HL-60 (cell line): ENCODE measurements around the gene SPTBN1.

Experiments
- DNase-seq, 2 experiments: peaks; one replicate each; pipeline ENCODE4 v3.0.0-alpha.2; 2010 to 2020; ENCODE audit warnings: low read depth in 1 of 2, low spot score in 1 of 2
- H3K27ac ChIP-seq: fragments of 250-450 bp; sonication (Bioruptor Pico); replicated peaks from 2 replicates; pipeline ENCODE4 v1.5.1; 2020; ENCODE audit warnings: mild to moderate bottlenecking, moderate library complexity
- H3K27me3 ChIP-seq: fragments of 250-450 bp; sonication (Bioruptor Pico); 2 replicates; pipeline ENCODE4 v1.5.1; 2021; ENCODE audit warnings: mild to moderate bottlenecking, moderate library complexity; ENCODE audit not compliant: insufficient read depth, poor library complexity, severe bottlenecking
- H3K4me3 ChIP-seq: replicated peaks from 2 replicates; pipeline ENCODE4 v1.5.1; 2011; ENCODE audit warnings: mild to moderate bottlenecking, control low read depth, low read length; ENCODE audit not compliant: insufficient read depth
- GABPA ChIP-seq: IDR thresholded peaks from 2 replicates; pipeline ENCODE4 v1.6.1; 2012; ENCODE audit warnings: low read depth
- POLR2AphosphoS5 ChIP-seq: IDR thresholded peaks from 2 replicates; pipeline ENCODE4 v1.6.1; 2012; ENCODE audit warnings: low read depth
- SPI1 ChIP-seq: IDR thresholded peaks from 2 replicates; pipeline ENCODE4 v1.6.1; 2012; ENCODE audit warnings: low read depth, mild to moderate bottlenecking, borderline replicate concordance
- TF ChIP-seq, protein P1 (sequence below): IDR thresholded peaks from one replicate; pipeline ENCODE4 v1.5.1; 2011; ENCODE audit warnings: low read length, control low read depth, inconsistent platforms; ENCODE audit not compliant: insufficient read depth
- TF ChIP-seq, protein P2 (sequence below): IDR thresholded peaks from 2 replicates; pipeline ENCODE4 v1.6.1; 2012; ENCODE audit warnings: low read depth; ENCODE audit not compliant: insufficient replicate concordance

Gene SPTBN1

DNA sequence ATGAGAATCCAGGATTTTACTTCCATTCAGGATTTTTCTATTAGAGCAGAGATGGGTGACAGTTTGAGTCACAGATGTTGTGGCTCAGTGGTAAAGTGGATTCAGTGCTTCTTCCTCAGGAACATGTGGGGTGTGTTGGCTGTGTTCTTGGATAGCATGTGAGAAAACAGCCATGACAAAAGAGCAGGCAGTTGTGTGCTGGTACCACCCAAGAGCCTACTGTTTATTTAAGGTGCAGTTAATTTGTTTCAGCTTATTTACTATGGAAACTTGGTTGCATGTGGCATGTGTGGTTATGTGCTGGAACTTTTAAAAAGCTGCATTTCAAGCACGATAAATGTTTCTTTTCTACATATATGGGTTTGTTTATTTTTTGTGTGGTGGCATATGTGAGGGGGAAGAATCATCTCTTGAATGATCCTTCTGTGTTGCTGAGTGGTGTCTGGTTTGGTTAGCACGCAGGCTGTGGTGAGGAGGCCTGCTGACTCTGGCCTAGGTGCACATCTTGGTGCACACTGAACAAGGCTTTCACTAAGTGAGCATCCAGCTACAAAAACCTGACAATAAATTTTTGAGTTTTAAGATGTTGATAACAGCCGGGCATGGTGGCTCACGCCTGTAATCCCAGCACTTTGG lies 67.3 kb downstream of the SPTBN1 start:
- DNase-seq: no peak
- Histone ChIP-seq H3K27ac (no peak overlapping the region), H3K4me3 (no peak overlapping the region), H3K27me3 (no peaks in the 10 kb centered on the region)
- TF ChIP-seq, protein P1, sequence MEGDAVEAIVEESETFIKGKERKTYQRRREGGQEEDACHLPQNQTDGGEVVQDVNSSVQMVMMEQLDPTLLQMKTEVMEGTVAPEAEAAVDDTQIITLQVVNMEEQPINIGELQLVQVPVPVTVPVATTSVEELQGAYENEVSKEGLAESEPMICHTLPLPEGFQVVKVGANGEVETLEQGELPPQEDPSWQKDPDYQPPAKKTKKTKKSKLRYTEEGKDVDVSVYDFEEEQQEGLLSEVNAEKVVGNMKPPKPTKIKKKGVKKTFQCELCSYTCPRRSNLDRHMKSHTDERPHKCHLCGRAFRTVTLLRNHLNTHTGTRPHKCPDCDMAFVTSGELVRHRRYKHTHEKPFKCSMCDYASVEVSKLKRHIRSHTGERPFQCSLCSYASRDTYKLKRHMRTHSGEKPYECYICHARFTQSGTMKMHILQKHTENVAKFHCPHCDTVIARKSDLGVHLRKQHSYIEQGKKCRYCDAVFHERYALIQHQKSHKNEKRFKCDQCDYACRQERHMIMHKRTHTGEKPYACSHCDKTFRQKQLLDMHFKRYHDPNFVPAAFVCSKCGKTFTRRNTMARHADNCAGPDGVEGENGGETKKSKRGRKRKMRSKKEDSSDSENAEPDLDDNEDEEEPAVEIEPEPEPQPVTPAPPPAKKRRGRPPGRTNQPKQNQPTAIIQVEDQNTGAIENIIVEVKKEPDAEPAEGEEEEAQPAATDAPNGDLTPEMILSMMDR: no peak
- no peak for TF ChIP-seq POLR2AphosphoS5
- no peak for TF ChIP-seq GABPA
- no peak for TF ChIP-seq SPI1
- TF ChIP-seq, protein P2, sequence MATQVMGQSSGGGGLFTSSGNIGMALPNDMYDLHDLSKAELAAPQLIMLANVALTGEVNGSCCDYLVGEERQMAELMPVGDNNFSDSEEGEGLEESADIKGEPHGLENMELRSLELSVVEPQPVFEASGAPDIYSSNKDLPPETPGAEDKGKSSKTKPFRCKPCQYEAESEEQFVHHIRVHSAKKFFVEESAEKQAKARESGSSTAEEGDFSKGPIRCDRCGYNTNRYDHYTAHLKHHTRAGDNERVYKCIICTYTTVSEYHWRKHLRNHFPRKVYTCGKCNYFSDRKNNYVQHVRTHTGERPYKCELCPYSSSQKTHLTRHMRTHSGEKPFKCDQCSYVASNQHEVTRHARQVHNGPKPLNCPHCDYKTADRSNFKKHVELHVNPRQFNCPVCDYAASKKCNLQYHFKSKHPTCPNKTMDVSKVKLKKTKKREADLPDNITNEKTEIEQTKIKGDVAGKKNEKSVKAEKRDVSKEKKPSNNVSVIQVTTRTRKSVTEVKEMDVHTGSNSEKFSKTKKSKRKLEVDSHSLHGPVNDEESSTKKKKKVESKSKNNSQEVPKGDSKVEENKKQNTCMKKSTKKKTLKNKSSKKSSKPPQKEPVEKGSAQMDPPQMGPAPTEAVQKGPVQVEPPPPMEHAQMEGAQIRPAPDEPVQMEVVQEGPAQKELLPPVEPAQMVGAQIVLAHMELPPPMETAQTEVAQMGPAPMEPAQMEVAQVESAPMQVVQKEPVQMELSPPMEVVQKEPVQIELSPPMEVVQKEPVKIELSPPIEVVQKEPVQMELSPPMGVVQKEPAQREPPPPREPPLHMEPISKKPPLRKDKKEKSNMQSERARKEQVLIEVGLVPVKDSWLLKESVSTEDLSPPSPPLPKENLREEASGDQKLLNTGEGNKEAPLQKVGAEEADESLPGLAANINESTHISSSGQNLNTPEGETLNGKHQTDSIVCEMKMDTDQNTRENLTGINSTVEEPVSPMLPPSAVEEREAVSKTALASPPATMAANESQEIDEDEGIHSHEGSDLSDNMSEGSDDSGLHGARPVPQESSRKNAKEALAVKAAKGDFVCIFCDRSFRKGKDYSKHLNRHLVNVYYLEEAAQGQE: no peak

DNA sequence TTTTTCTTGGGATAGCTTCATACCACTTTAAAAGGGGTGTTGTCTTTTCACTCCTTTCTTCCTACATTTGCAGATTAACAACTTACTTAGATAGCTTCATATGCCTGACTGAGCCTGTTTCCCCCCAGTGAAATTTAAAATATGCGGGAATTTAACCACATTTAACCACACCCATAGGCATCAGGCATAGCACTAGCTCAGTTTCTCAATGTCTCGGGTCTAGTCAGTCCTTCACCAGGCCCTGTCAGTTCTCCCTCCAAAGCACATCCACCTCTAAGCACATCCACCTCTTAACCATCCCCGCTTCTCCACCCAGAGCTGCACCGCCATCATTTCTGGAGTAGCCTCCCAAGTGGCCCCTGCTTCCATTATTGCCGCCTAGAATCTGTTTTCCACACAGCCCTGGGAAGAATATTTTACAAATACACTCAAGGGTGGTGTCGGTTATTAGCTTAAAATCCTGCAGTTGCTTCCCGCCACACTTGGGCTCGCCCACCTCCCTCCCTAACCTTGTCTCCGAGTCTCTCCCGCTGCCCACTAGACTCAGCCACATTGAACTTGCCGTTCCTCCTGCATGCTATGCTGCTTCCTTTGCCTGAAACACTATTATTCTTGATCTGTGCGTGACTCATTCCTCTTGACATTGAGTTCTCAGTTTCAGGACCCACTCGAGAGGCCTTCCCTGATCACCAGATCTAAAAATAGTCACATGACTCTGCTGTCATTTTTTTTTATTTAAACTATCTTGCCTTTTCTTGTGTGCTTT lies 68.3 kb downstream of the SPTBN1 start:
- Histone ChIP-seq H3K27me3 (no peaks in the 10 kb centered on the region), H3K27ac (no peak overlapping the region), H3K4me3 (no peak overlapping the region)
- TF ChIP-seq, protein P2: no peak
- TF ChIP-seq SPI1 (no peak), POLR2AphosphoS5 (no peak), GABPA (no peak)
- TF ChIP-seq, protein P1: no peak
- DNase-seq: peak in 1 of 2 experiments; percentile 17

DNA sequence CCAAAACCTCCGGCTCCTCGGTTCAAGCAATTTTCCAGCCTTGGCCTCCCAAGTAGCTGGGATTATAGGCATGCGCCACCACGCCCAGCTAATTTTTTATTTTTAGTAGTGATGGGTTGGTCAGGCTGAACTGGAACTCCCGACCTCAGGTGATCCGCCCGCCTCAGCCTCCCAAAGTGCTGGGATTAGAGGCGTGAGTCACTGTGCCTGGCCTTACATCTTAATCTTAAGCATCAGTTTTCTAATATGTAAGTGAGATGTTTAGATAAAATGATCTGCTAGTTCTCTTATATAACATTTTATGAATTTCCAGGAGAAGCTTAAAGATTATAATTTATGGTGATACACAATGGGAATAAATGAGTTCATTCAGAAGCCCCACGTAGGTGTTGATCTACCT lies 69.2 kb downstream of the SPTBN1 start:
- H3K27me3 ChIP-seq: no peaks in the 10 kb centered on the region
- no peak for DNase-seq
- no peak for TF ChIP-seq SPI1
- TF ChIP-seq, protein P1: no peak
- no peak for TF ChIP-seq POLR2AphosphoS5
- TF ChIP-seq GABPA: no peak
- TF ChIP-seq, protein P2: no peak
- H3K27ac ChIP-seq: no peak overlapping the region
- H3K4me3 ChIP-seq: no peak overlapping the region
